ES-I3 (cell line): ENCODE results near the gene CHTOP.
"Not testable (repeated sequence)": the region's sequence is repeated elsewhere in the genome, so short reads cannot be mapped to it uniquely, and the experiment has no call there.

Source experiments
- H3K36me3 ChIP-seq: 2 replicates; pipeline ENCODE4 v1.6.1; 2013; ENCODE audit warnings: mild to moderate bottlenecking, low read length, control low read depth, moderate library complexity; ENCODE audit not compliant: insufficient read depth
- H3K4me1 ChIP-seq: 2 replicates; pipeline ENCODE4 v1.6.1; 2013; ENCODE audit warnings: mild to moderate bottlenecking, control low read depth, low read length; ENCODE audit not compliant: insufficient read depth
- H3K9ac ChIP-seq: 2 replicates; pipeline ENCODE4 v1.6.1; 2013; ENCODE audit warnings: low read depth, mild to moderate bottlenecking, low read length, moderate library complexity
- H3K9me3 ChIP-seq: 2 replicates; pipeline ENCODE4 v1.6.1; 2013; ENCODE audit warnings: mild to moderate bottlenecking, low read length, moderate library complexity; ENCODE audit not compliant: control insufficient read depth, insufficient read depth

CHTOP gene

GRCh38 chr1:153633754-153634665 is at the start of gene CHTOP:
CHTOP (plus strand) TSS chr1:153634066; CDS start chr1:153636589, 2,523 bp downstream.
- no peaks in the 10 kb centered on the region for H3K9me3 ChIP-seq
- H3K4me1 ChIP-seq, result peaks cover 9% of the 10 kb centered on the region; the same call in 1 of the 2 replicates
- peak within 1 kb of the TSS; percentile 100 for H3K9ac ChIP-seq
- peaks cover 21% of the 10 kb centered on the region for H3K36me3 ChIP-seq

- no peak overlapping the region for H3K9ac ChIP-seq
- no peaks in the 10 kb centered on the region for H3K4me1 ChIP-seq
- H3K36me3 ChIP-seq, result no peaks in the 10 kb centered on the region
- H3K9me3 ChIP-seq, result no peaks in the 10 kb centered on the region
Measured at GRCh38 chr1:153585006-153585405, 48.9 kb upstream of the CHTOP start.

GRCh38 chr1:153586347-153586746 is 47.5 kb upstream of the CHTOP start:
- no peak overlapping the region for H3K9ac ChIP-seq
- no peaks in the 10 kb centered on the region for H3K4me1 ChIP-seq
- H3K36me3 ChIP-seq, result no peaks in the 10 kb centered on the region
- no peaks in the 10 kb centered on the region for H3K9me3 ChIP-seq

DNA sequence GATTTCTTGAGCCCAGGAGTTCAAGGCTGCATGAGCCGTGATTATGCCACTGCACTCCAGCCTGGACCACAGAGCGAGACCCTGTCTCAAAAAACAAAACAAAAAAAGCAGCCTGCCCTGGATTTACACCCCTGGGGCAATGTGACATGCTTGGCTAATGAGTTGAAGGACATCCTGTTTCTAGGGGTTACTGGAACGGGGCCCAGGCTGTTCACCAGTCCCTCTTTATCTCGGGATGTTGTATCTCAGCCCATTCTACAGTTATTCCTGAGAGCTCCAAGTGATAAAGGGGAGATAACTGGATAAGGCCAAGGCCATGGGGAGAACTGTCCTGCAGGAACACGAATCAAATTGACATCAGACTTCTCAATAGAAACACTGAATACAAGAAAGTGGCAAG is 46.6 kb upstream of the CHTOP start:
- H3K36me3 ChIP-seq, result no peaks in the 10 kb centered on the region
- no peaks in the 10 kb centered on the region for H3K9me3 ChIP-seq
- no peaks in the 10 kb centered on the region for H3K4me1 ChIP-seq
- no peak overlapping the region for H3K9ac ChIP-seq

- H3K36me3 ChIP-seq, H3K9ac ChIP-seq, H3K9me3 ChIP-seq, H3K4me1 ChIP-seq: not testable (repeated sequence)
Measured at GRCh38 chr1:153588033-153588432, 45.8 kb upstream of the CHTOP start.

DNA sequence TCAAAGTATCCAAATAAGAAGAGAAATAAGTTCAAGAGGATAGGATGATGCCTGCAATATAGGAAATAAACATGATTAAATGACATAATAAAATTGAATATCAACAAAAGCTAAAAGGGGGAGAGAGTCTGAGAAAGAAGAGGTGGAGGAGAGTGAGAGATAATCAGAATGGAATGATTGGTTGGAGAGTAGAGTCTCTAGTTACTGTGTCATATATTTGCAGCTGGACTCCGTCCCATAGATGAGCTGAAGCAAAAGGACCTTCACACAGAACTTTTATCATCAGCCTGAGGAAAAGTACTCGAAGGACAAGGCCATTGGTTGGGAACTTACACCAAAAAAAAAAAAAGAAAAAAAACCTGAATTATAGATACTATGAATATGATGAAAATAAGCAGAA is 45.4 kb upstream of the CHTOP start:
- no peaks in the 10 kb centered on the region for H3K9me3 ChIP-seq
- no peak overlapping the region for H3K9ac ChIP-seq
- H3K36me3 ChIP-seq, result no peaks in the 10 kb centered on the region
- H3K4me1 ChIP-seq, result 0 out of 2 replicates have a peak, but pooled peaks cover 3% of the 10 kb centered on the region

GRCh38 chr1:153592748-153593147 is 41.1 kb upstream of the CHTOP start:
- H3K4me1 ChIP-seq, result 0 out of 2 replicates have a peak, but pooled peaks cover 3% of the 10 kb centered on the region
- H3K36me3 ChIP-seq, result no peaks in the 10 kb centered on the region
- no peaks in the 10 kb centered on the region for H3K9me3 ChIP-seq
- H3K9ac ChIP-seq, result no peak overlapping the region

DNA sequence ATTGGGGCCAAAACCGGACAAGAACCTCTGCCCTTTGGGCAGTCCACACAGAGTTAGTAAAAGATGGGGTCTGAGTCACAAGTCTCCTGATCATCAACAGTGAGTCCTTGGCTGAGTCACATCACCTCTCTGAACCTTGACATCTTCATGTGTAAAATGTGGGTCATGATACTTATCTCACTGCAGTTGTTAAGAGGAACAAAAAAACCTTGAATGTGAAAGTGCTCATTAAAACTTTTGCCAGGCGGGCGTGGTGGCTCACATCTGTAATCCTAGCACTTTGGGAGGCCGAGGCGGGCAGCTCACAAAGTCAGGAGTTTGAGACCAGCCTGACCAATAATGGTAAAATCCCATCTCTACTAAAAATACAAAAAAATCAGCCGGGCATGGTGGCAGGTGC is 36.7 kb upstream of the CHTOP start:
- Histone ChIP-seq H3K9ac (no peak overlapping the region), H3K36me3 (no peaks in the 10 kb centered on the region), H3K9me3 (no peaks in the 10 kb centered on the region), H3K4me1 (peaks cover 3% of the 10 kb centered on the region; the same call in 1 of the 2 replicates)

GRCh38 chr1:153598309-153599172 is 35.3 kb upstream of the CHTOP start:
- Histone ChIP-seq H3K9ac (no peak overlapping the region), H3K4me1 (no peaks in the 10 kb centered on the region; the same call in 1 of the 2 replicates), H3K36me3 (no peaks in the 10 kb centered on the region), H3K9me3 (no peaks in the 10 kb centered on the region)

- H3K9me3 ChIP-seq, result no peaks in the 10 kb centered on the region
- H3K9ac ChIP-seq, result no peak overlapping the region
- no peaks in the 10 kb centered on the region; the same call in 1 of the 2 replicates for H3K4me1 ChIP-seq
- H3K36me3 ChIP-seq, result no peaks in the 10 kb centered on the region
Measured at GRCh38 chr1:153599847-153600246, 34.0 kb upstream of the CHTOP start.

DNA sequence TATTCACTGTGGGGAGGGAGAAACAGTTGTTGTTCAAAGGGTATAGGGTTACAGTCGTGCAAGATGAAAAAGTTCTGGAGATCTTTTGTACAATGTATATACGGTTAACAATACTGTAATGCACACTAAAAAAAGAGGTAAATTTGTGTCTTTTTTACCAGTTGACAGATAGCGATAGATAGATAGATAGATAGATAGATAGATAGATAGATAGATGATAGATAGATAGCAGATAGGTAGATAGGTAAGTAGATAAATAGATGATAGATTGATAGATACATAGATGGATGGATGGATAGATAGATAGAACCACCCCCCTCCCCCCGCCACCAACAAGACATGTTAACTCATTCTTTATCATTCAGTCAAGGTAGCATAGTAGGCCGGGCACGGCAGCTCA is 31.1 kb upstream of the CHTOP start:
- H3K9ac ChIP-seq, result no peak overlapping the region
- H3K9me3 ChIP-seq, result no peaks in the 10 kb centered on the region
- H3K36me3 ChIP-seq, result no peaks in the 10 kb centered on the region
- peaks cover 4% of the 10 kb centered on the region; the same call in 1 of the 2 replicates for H3K4me1 ChIP-seq

DNA sequence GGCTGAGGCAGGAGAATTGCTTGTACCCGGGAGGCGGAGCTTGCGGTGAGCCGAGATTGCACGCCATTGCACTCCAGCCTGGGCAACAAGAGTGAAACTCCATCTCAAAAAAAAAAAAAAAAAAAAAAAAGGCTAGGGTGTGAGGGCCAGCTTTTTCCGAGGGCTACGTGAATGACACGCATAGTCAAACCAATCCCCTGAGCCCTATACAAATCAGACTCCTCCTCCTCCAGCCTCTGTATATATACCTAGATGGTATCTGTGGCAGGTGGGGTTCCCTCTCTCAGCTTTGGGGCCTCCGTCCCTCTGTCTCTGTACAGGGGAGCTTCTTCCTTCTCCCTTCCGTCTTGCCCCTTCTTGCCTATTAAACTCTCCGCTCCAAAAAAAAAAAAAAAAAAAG is 27.7 kb upstream of the CHTOP start:
- no peak overlapping the region for H3K9ac ChIP-seq
- H3K36me3 ChIP-seq, result no peaks in the 10 kb centered on the region
- no peaks in the 10 kb centered on the region for H3K9me3 ChIP-seq
- peaks cover 20% of the 10 kb centered on the region for H3K4me1 ChIP-seq

- Histone ChIP-seq H3K9me3 (no peaks in the 10 kb centered on the region), H3K36me3 (no peaks in the 10 kb centered on the region), H3K4me1 (peaks cover 27% of the 10 kb centered on the region), H3K9ac (no peak overlapping the region)
Measured at GRCh38 chr1:153607381-153607780, 26.5 kb upstream of the CHTOP start.

DNA sequence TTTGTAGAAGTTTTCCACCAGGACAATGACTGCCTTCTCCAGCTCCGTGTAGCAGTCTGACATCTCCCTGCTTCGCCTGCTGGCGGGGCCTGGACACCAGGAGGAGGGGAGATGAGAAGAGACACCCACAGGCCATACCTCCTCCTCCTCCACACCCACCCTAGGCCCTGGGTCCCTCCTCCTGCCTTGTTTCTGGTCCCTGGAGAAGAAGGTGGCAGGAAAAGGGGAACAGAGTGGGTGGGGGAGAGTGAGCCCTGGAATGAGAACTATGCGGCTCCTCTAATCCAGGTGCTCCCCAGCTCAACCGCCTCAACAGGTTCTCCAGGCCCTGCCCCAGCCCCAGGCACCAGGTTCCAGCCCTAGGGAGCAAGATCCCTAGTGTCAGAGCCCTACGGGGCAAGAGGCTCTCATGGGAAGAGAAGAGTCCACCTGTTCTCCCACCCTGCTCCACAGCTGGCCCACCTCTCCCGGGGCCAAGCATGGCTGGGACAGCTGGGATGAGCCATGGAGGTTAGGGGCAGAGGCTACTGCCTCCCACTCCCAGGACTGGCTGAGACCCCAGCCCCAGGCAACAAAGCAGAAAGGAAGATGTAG is 25.7 kb upstream of the CHTOP start:
- Histone ChIP-seq H3K9ac (peak overlapping the region; percentile 46; the same call in 1 of the 2 replicates), H3K9me3 (no peaks in the 10 kb centered on the region), H3K36me3 (no peaks in the 10 kb centered on the region), H3K4me1 (peaks cover 29% of the 10 kb centered on the region)
